ENCODE data around the gene TMEM59L.
"Not testable (repeated sequence)": the region's sequence is repeated elsewhere in the genome, so short reads cannot be mapped to it uniquely, and the experiment has no call there.

TMEM59L gene

DNA sequence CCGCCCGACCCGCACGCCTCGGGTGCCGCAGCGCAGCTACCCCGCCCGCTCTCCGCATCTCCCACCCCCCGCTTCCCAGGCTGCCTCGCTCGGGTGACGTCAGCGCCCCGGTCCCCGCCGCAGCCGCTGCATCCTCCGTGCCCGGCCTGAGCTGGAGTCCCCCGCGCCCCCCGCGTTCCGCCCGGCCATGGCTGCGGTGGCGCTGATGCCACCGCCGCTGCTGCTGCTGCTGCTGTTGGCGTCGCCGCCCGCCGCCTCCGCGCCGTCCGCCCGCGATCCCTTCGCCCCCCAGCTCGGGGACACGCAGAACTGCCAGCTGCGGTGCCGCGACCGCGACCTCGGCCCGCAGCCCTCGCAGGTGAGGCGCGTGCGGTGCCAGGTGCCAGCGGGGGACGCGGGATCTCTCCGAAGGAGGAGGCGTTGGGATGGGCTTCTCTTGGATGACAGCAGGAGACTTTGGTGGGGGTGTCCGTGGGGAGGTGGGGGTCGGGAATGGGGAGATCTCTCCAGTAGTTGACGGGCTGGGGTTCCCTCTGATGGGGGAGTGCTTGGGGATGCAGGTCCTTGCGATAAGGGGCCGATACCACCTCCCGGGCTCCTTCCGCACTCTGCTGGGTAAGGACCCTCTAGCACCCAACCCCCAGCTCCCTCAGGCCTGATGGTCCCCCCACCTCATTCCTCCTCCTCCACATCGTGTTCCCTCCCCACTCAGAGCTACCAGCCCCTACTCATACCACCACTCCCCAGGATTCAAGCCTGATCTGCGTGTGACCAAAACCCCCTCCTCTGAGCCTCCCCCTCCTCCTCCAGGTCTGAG is at the start of gene TMEM59L:
TSS of gene TMEM59L (plus strand) at position 99 of the 817 bp plus-strand sequence. CDS start at position 188, 89 bp downstream.
- DNase-seq (ENCODE audit: low spot score) = peak; percentile 58

DNA sequence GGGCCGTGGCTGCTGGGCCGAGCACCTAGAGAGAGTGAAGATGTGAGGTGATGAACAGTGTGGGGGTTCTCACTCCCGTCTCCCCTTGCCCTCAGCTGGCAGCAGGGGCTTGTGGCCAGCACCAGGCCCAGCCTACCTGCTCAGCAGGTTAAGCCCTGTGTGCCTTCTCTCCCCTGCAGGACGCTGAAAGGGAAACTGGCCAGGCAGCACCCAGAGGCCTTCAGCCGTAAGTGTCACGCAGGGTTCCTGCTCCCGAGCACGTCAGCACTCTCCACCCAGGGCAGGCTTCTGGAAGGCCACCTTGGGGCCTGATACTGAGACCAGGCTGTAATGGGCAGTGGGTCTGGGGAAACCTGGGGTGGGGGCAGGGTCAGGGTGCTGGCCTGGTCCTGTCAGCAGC is 45.7 kb upstream of the TMEM59L start:
- DNase-seq (ENCODE audit: low spot score) = no peak

DNA sequence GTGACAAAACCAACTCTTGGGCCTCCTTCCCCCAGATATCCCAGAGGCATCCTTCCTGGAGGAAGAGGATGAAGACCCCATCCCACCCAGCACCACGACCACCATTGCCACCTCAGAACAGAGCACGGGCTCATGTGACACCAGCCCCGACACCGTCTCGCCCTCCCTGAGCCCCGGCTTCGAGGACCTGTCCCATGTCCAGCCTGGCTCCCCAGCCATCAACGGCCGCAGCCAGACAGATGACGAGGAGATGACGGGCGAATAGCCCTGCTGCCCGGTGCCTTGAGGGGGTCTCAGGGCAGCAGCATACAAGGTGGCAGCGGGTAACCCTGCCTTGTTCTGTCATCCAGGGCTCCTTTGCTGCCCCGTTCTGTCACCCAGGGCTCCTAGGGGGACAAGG is 44.3 kb upstream of the TMEM59L start:
- no peak for DNase-seq (ENCODE audit: low spot score)

DNA sequence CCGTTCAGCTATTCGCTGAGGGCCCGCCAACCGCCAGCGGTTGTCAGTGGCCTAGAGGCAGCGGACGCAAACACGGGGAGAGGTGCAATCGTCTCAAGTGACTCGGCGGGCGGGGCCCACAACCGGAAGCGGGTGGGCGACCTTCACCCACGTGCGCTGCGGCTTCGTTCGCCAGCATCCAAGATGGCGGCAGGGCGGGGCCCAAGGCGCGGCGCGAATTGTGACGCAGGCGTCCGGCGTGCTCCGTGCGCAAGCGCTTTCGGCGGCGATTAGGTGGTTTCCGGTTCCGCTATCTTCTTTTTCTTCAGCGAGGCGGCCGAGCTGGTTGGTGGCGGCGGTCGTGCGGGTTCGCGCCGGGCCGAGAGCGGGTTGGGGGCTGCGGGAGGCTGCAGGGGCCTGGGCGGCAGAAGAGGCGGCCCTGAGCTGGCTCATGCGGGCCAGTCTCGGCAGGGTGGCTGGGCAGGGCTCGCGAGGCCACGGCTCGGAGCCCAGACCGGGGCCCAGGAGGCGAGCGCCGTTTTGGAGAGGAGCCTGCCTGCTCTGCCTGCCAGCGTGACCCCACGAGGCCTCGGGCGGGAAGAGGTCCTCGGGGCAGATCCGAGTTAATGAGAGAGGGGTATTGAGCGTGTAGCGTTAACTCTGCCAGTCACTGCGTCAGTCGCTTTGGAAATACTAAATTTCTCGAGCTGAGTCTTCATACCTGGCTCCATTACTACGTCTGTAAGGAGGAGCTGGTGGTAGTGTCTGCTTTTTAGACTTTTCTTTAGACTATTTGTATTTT is 40.9 kb upstream of the TMEM59L start, which contains the start of gene UBA52:
TSS of gene UBA52 (plus strand) at position 294 of the 781 bp plus-strand sequence. CDS start 1,444 bp downstream, outside the sequence.
- DNase-seq (ENCODE audit: low spot score) = peak; percentile 95

DNA sequence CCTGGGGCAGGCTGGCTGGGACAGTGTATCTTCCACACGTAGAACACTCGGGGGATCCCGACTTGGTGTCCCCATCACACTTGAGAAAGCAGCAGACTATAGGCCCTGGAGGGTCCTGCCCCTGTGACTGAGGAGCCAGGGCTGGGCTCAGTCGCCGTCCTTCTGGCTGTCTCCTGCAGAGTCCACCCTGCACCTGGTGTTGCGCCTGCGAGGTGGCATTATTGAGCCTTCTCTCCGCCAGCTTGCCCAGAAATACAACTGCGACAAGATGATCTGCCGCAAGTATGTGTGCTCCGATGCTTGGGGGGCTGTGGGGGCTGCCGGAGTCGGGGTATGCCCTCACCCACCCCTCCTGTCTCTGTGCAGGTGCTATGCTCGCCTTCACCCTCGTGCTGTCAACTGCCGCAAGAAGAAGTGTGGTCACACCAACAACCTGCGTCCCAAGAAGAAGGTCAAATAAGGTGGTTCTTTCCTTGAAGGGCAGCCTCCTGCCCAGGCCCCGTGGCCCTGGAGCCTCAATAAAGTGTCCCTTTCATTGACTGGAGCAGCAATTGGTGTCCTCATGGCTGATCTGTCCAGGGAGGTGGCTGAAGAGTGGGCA is 37.9 kb upstream of the TMEM59L start:
- no peak for DNase-seq (ENCODE audit: low spot score)

DNA sequence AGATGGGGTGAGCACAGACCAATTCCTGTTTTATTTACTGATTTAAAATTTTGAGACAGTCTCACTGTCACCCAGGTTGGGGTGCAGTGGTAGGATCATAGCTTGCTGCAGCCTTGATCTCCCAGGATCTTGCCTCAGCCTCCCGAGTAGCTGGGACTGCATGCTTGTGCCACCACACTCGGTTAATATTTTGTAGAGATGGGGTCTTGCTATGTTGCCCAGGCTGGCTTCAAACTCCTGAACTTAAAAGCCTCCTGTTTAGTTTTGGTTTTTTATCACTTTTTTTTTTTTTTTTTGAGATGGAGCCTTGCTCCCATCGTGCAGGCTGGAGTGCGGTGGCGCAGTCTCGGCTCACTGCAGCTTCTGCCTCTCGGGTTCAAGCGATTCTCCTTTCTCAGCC is 36.3 kb upstream of the TMEM59L start:
- DNase-seq (ENCODE audit: low spot score) = no peak

DNA sequence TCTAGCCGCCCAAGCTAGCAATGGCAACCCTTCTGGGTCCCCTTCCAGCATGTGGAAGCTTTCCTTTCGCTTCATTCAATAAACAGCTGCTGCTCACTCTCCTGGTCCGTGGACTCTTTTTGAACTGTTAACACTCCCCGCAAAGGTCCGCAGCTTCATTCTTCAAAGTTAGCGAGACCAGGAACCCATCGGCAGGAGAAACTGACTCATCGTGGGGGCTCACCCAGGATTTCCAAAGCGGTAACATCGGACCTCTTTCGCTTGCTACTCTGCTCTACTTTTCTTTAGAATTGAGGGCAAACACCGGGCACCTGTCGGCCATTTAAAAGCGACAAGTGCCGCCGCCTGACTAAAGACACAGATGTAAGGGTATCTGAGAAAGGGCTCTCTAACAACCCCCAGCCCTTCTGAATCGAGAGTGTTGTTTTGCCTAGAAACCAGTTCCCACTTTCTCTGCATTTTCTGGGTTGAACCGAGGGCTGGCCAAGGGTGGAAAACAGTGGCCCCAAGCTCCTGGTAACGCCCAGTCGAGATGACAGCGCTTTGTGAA is 35.2 kb upstream of the TMEM59L start:
- no peak for DNase-seq (ENCODE audit: low spot score)

DNA sequence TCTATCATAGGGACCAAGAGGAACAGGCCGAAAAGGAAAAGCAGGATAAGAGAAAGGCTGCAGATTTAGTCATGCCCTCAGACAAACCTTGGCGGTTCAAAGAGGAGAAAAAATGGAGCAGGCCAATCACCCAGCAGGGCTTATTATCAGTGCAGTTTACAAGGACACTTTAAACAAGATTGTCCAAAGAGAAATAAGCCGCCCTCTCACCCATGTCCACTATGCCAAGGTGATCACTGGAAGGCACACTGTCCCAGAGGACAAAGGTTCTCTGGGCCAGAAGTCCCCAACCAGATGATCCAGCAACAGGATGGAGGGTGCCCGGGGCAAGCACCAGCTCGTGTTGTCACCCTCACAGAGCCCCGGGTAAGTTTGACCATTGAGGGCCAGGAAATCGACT is 32.4 kb upstream of the TMEM59L start:
- no peak for DNase-seq (ENCODE audit: low spot score)

DNA sequence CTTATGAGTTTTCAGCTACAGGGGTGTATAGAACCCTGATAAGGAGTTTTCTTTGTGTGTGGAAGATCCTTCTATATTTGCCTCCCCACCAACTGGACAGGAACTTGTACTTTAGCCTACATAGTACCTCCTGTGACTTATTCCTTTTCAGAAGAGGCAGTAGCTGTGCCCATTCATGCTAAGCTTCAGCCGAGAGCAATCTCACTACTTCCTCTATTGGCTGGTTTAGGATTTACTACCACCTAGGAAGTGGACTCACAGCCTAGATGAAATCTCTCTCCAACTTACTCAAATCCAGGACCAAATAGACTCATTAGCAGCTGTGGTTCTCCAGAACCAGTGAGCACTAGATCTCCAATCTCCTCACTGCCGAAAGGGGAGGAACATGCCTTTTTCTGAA is 26.4 kb upstream of the TMEM59L start:
- DNase-seq (ENCODE audit: low spot score) = no peak

DNA sequence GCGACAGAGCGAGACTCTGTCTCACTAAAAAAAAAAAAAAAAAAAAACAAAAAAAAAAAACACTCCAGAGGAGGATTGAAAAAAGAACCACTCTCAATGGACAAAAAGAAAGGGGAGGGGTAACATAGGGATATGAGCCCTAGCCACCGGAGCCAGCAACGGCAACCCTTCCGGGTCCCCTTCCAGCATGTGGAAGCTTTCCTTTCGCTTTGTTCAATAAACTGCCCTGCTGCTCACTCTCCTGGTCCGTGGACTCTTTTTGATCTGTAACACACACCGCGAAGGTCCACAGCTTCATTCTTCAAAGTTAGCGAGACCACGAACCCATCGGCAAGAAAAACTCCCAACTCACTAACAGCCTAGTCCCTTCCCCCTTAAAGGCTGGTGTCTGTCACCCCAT is 25.1 kb upstream of the TMEM59L start:
- no peak for DNase-seq (ENCODE audit: low spot score)

DNA sequence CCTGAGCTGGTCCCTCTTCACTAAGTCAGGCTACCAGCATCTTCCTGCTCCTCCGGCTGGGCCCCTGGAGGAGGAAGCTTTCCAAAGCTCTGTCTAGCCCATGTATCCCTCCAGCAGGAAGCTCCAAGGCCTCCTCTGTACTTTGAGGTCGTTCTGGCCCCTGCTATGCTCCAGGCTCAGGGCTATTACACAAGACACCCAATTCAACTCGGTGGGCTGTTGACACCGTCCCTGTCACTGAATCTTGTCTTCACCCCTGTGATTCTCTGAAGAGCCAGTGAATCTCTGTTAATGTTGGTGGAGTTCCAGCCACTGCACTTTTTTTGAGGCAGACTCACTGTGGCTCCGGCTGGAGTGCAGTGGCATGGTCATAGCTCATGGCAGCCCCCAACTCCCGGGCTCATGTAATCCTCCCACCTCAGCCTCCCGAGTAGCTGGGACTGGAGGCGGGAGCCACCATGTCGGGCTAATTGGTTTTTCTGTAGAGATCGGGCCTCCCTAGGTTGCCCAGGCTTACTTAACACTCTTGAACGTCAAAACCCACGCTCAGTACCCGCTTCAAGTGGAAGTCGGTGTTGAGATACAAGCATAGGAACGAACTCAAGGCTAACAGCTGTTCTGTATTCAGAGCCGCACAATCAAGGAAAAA is 24.6 kb upstream of the TMEM59L start:
- DNase-seq (ENCODE audit: low spot score) = no peak

DNA sequence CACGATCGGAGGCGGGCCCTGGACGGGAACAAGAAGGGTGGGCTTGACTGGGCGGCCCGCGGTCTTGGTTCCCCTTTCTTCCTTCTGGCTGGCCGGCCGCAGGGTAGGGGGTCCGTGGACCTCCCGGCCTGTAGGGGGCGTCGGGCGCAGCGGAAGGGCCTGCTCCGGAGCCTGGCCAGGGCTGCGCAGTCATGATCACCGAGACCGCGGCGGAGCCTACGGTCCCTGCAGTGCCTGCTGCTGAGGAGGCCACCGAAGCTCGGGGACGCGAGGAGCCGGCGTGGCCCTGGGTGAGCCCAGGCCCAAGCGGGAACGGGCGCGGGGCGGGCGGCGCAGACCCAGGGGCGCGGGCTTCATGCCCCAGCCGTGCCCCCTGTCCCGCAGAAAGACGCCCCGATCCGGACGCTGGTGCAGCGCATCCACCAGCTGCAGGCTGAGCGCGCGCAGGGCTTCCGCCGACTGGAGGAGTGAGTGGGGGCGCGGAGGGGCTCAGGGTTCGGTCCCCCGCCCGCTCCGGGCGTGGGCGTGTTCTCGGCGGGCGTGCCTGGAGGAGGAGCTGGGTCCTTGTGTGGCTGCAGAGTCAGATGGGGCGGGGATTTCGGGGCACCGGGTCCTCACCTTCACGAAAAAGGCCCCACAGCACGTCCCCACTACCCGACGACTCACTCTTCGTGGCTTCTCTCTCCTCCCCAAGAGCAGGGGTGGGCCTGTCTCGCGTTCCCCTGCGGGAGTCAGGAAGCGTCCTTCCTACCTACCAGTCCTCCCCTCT is 23.9 kb upstream of the TMEM59L start, which contains the start of gene REX1BD:
TSS of gene REX1BD (plus strand) at position 188 of the 769 bp plus-strand sequence. CDS start at position 192, 4 bp downstream.
- peak; percentile 78 for DNase-seq (ENCODE audit: low spot score)

DNA sequence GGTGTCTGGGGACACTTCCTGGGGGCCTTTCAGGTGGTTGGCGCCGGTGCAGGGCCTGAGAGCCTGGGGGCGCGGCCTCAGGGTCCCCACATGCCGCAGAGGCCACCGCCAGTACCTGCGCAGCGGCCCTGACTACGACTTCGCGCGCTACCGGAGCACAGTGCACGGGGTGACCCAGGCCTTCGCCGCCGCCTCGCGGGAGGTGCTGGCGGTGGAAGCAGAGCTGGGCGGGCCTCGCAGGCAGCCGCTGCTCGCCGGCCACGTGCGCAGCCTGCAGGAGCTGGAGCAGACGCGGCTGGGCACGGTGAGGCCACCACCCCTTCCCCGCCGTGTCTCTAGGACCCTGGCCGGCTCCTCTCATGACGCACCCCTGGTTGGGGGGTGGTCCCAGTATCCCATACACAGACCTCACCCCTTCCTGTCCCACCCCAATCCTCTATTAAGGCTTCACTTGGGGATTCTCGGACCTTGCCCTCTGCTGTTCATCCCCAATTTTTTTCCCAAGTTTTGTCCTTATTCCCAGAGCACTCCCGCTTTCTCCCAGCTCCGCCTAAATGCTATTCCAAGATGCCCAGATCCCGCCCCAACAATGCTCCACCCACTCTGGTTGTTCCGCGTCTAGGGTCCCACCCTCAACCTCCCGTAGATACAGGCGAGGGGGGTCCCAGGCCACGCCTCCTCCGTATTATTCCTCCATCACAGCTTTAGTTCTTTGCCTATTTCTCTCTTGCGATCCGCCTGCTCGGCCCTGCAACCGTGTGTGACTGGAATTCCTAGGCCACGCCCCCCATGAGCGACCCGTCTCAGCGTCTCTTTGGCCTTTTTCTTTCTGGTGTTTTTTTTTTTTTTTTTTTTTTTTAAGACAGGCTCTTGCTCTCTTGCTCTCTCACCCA is 23.0 kb upstream of the TMEM59L start:
- no peak for DNase-seq (ENCODE audit: low spot score)

DNA sequence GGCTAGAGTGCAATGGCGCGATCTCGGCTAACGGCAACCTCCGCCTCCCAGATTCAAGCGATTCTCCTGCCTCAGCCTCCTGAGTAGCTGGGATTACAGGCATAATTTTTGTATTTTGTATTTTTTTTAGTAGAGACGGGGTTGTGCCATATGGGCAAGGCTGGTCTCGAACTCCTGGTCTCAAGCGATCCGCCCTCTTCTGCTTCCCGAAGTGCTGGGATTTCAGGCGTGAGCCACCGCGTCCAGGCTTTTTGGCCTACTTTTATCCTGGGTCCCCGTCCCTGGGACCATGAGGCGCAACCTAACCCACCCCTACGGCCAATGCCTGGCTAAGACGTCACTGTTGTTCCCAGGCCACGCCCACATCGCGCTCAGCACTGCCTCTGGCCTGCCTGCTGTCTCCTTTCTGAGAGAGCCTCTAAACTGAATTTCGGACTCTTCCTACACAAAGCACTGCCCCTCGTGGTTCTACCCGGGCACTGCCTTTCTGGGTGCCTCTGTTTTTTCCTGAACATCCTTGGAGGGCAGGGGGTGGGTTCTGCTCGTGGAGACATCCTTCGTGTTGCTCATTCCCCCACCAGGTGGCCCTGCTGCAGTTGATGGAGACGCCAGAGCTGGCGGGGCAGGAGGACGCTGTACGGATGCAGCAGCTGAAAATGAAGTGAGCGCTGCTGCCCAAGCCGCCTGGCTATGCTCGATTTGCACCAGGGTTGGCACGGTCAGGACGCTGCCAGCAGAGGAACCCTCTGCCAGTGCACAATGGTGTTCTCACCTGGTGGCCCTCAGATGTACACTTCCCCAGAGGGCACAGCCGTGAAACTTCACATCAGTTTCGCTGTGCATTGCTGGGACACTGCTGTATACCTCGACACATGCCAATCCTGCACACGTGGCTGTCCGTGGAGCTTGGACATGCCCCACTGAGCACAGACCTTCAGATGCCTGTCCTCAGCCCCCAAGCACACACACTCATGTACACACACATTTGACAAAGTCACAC is 22.1 kb upstream of the TMEM59L start:
- peak; percentile 87 for DNase-seq (ENCODE audit: low spot score)

DNA sequence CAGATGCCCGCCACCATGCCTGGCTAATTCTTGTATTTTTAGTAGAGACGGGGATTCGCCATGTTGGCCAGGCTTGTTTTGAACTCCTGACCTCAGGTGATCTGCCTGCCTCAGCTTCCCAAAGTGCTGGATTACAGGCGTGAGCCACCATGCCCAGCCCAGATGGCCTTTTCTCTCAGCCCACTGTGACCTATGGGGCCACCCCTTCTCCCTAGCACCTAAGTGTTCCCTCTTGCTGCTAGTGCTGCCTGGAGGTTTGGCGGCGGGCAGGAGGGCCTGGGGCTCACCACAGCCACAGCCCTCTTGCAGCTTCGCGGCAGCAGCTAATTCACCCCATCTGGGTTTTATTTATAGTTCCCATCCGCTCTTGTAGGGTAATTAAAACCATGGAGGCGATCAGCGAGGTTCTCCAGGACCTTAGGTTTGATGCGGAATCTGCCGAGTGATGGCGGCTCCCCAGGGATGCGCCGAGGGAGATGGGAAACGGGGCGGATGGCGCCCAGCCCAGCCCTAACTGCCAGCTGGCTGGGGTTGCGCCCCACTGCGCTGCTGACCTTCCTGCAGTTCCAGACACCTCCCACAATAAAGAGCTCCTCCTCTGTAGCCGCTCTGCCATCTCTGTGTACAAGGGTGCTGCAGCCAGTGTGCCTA is 20.8 kb upstream of the TMEM59L start:
- no peak for DNase-seq (ENCODE audit: low spot score)

DNA sequence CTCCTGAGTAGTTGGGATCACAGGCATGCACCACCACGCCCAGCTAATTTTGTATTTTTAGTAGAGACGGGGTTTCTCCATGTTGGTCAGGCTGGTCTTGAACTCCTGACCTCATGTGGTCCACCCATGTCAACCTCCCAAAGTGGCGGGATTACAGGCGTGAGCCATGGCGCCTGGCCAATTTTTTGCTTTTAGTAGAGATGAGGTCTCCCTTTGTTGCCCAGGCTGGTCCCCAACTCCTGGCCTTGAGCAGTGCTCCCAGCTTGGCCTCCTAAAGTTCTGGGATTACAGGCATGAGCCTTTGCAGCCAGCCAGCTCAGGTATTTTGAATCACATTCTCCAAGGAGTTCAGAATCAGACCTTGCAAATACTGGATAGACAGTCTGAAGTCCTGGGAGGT is 19.9 kb upstream of the TMEM59L start:
- not testable (repeated sequence) for DNase-seq (ENCODE audit: low spot score)

DNA sequence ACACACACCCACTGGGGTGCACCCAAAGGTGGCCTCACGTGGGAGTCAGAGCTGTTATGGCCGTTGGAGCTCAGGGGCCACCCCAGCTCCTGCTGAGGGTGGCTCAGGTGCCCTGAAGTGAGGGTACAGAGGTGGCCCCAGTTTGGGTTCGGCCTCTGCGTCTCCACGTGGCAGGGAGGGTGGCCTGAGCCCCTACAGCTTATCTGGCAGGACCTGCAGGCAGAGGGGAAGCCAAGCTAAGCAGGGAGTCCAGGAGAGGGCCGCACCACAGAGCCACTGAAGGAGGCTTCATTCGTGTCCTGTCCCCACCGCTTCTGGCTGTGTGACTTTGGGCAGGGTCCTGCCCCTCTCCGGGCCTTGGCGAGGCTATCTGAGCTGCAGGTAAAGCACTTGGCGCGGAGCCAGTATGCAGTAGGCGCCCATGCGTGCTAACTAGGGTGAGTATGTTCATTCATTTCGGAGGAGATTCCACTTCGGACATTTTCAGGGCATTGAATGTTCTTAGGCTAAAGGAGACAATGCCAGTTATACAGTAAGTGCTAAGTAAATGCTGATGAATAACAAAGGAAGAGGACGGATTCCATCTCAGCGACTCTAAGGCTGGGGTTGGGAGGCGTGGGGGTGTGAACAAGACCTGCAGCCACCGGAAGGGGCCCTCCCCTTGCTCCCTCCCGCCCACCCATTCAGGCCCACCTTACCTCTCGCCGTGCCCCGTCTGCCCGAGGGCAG is 19.1 kb upstream of the TMEM59L start:
- DNase-seq (ENCODE audit: low spot score) = no peak

All from putamen (tissue), 1 donor.